Glomerular endothelial cell (primary cell): ENCODE data around the gene ESYT2. TPM values are rescaled to one million over a fixed set of nuclear protein-coding genes. Genes with fewer than 3 reads are reported as not detected.

Experiments used
- DNase-seq: peaks from one replicate; pipeline ENCODE4 v3.0.0-alpha.2; 2011; ENCODE audit warnings: low read depth, low spot score; ENCODE audit errors: extremely low read depth
- total RNA-seq: library from RNA; depleted of rRNA; stranded (reverse); fragments of >200 nt; gene quantifications from 2 replicates; pipeline ENCODE4 v1.2.3, GENCODE V29; 2015

Gene ESYT2
- total RNA-seq, 1 donor from 2014 or later, result 49.5 TPM

DNA sequence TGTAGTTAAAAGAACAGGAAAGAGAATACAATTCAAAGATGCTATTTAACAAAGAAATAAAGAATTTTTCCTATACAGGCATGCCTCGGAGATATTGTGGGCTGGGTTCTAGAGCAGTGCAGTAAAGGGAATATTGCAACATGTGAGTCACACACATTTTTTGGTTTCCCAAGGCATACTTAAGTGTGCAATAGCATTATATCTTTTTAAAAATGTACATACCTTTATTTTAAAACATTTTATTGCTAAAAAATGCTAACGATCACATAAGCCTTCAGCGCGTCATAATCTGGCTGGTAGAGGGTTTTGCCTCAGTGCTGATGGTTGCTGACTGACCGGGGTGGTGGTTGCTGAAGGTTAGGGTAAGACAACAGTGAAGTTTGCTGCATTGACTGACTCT lies 54.4 kb downstream of the ESYT2 start:
- no peak for DNase-seq

DNA sequence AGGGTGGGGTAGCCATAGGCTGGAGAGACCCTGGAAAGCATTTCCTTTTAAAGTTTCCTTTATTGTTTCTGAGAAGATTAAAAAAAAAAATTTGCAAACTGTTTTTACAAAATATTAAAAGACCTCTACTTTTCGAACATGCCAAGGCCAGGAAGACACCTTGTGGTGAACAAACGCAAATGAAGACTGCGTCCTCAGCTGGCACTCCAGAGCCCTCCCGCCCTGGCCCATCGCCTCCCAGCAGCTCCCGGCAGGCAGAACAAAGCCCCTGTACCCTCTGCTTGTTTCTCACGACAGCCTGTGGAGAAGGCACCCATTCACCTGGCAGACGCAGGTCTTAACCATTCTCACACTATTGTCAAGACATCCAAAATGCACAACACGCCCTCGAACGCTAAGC lies 56.4 kb downstream of the ESYT2 start:
- DNase-seq, result no peak

DNA sequence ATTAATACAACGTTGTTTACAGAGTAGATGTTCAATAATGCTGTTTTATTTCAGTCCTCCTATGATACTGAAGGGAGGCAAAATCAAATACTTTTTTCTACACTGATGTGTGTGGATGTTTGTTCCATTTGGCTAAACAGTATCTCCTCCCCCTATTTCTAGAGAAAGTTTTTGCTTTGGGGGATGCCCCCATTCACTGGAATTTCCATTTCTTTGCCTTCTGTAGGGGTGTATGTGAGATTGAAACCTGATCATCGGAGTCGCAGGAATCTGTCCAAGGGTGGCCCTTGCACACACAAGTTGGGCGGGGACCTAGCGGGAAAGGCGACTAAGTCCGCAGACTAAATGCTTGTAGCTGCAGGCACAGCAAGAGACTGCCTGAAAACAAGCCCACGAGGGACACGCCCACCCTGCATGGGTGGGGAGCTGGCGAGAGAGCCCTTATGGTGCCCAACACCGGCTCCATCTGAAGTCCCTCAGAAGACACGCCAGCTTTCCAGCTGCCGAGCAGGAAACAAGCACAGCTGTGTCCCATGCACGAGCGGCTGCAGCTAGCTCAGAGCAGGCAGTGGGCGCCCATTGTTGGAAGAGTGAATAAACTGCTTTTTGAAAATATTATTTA lies 58.0 kb downstream of the ESYT2 start:
- DNase-seq, result no peak

DNA sequence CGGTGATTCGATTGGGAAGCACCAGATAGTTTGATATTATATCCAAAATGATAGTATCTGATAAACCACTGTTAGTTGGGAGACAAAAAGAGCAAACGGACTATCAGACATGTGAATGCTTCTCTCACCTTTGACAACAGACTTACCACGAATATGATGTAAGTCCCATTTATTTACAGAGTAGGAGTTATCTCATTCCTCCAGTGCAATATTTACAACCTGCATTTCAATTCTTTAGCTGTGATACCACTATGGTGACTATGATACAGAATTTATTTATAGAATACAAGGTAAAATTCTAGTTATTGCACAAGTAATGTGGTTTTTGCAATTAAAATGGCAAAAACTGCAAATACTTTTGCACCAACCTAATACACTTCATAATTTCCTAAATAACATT lies 61.6 kb downstream of the ESYT2 start:
- no peak for DNase-seq

DNA sequence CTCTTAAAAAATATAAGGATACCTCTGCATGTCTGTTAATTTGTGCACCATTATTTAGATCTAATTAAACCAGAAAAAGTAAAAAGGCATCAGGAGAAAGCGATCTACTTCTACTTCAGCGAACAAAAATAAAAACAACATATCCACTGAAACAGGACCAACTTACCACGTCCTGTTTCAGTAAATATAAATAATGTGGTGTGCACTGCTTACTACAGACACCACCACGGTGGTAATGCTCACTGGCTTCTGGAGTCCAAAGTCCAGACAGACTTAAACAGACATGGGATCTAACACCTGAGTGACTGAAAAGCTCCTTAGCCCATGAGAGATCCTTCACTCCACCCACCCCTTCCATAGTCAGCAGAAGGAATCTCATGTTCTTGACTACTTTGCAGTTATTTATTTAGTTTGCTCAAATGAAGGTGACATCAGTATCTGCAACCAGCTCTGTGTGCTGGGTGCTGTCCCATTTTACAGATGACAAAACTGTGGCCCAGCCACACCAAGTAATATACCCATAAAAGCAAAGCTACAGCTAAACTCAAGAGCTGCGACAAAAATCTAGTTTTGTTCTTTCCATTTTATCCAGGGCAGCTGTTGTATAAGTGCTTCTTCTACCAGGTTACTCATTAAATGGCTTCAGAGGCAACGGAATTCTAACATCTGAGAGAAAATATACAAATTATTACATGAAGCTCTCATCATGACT lies 62.6 kb downstream of the ESYT2 start:
- DNase-seq, result no peak

DNA sequence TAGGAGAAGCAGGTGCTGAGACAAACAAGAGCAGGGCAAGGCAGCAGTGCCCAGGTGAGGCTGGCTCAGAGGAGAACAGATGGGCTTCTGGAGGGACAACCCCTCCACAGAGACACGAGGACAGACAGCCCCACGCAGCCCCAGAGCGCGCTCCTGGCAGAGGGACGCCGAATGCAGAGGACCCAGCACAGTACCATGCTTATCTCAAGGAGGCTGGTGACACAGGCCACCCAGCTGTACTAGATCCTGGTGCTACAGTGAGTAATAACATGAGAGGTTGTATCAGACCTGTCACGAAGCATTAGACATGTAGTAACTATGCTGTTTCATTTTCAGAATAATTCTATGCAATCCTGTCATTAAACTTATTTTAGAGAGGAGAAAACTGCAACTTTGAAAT lies 64.3 kb downstream of the ESYT2 start:
- DNase-seq, result no peak

DNA sequence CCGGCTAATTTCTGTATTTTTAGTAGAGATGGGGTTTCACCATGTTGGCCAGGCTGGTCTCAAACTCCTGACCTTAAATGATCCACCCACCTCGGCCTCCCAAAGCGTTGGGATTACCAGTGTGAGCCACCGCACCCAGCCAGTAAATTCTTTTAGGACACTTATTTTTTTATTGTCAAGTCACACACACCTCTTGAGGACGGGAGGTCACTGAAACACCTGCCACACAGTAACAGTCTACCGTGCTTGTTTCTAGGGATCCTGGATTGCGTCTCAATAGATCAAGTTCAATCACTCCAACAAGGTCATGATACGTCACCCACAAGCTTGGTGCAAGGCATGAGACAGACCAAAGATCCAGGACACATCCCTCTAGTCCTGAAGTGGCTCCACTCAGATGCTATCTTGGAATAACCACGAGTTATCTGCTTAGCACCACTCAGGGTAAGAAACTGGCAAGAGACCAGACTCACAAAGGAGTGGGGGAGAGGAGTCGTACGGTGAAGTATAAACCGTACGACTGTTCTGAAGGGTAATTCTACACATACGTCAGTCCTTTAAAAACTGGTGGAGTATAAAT lies 65.8 kb downstream of the ESYT2 start:
- no peak for DNase-seq

DNA sequence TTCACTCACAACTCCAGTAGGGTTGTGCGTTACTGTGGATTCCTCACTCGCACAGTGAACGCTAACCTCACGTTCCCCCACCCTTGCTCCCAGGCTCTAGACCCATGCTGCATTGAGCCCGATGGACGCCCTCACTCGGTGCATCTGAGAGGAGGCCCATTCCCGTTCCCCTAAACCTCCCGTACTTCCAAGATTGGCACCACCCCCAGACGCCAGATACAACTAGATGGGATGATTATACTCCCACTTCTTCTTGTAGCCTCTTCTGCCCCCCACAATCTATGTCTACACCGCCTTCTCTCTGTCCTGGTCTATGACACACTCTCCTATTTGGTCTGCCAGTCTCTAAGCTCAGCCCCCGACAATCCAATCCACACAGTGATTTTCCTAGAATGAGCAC lies 67.4 kb downstream of the ESYT2 start:
- no peak for DNase-seq

DNA sequence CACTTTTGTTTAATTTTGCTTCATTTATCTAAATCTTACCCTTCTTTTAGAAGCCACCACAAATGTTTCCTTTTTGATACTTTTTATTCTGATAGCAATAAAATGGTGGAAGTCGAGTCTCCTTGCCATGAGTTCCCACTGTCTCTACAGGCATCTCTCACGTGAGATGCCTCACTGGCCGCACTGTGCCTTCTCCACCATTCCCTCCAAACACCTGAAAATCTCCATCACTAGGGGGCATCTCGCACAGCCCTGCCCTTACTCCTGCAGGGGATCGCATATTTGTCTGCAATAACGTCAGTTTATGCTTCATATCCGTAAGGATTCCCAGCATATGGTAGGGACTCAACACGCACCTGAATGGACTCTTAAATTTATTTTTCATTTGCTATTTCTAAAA lies 68.4 kb downstream of the ESYT2 start:
- no peak for DNase-seq

DNA sequence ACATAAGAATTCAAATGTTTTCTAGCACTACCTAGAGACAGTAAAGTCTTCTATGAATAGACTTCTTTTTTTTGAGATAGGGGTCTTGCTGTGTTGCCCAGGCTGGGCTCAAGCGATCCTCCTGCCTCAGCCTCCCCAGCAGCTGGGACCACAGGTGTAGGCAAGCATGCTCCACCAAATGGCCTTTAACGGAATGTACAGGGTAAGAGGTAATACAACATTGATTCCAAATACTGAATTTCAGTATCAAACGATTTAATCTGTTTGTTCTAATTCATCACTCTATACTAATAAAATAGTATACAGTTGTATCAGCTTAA lies 68.9 kb downstream of the ESYT2 start:
- no peak for DNase-seq

DNA sequence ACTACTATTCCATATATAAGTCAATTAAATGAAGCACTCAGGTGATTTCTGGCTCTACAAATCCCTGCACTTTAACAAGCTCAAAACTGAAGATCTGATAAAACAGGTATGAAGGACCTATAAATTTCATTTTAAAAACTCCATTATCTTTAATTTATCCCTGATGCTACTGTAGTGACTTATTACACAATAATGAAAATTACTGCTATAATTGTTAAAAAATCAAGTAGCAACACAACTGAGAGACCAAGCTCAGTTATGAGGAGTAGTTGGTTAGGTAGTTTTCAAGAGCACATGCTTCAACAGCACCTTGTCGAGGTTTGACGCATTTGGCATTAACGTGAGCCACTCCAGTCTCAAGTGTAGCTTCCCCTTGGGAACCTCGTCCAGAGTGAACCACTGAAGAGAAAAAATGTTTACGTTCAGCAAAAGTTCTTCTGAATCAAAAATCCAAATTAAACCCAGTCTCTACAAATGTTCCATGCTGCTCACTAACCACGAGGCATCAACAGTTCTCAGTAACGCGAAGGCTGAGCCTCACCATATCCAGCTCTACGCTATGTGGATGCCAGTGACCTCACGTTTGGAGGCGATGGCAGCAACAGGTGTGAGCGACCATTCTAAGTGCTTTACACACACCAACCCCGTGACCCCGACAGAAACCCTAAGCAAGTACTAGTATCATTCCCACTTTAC lies 69.4 kb downstream of the ESYT2 start:
- DNase-seq, result no peak

DNA sequence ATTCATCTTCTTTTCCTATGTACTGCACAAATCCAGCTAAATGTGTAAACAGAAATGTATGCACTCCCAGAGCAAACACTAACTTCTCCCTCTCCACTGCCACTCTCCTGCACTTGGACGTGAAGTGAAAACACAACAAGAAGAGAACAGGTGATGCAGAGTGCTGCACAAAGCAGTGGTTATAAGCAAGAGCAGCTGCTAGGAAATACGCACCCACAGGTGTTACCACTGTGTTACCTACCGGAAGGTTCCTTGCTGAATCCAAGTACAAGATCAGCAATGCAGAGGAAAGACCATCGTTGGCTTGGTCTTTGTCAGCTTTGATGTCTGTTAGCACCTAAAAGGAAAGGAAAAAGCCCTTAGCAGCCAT lies 70.1 kb downstream of the ESYT2 start:
- no peak for DNase-seq

DNA sequence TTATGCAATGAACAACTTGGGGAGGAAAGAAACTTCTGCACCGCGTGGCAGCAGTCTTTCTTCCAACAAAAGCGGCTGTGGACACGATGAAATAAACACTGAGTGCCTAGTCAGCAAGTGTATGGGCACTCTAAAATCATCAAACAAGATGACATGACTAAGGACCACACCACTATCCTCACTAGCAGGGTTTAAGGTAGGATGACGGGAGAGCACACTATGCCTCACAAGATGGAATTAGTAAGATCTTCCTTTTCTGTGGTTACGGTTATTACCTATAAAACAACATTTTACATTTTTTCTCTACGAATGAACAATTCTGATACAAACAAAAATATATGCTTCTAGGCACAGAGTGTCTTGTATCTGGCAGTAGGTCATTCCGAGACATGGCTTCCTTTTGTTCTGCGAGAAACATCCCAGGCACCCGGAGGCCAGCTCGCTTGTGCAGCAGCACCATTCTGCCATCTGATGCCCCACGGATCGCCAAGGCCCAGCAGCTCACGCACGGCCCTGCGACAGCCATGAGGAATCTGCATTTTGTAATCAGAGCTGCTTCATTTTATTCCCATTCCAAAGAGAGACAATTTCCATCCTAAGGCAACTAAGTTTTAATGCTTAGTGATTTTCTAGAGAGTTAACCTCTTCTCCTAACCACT lies 70.6 kb downstream of the ESYT2 start:
- DNase-seq, result no peak

DNA sequence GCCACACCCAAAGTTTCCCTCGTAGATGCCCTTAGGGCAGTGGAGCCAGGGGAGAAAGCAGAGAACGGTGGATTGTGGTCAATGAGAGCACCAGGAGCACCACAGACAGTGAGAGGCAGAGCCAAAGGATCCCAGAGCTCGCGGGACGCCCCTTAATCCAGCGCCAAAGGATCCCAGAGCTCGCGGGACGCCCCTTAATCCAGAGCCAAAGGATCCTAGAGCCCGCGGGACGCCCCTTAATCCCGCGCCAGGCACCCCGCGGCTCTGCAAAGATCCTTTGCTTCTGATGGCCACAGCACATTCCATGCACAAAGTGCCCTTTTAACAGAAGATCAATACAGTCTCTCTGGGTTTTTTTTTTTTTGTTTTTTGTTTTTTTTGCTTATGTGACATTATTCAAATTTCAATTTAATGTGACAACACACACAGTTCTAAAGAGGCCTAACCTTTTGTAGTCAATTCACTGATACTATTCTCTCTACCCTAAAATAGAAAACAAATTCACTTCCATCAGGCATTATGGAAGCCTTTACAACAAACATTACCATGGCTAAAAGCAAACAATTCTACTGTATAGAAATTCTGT lies 71.8 kb downstream of the ESYT2 start:
- DNase-seq, result no peak

DNA sequence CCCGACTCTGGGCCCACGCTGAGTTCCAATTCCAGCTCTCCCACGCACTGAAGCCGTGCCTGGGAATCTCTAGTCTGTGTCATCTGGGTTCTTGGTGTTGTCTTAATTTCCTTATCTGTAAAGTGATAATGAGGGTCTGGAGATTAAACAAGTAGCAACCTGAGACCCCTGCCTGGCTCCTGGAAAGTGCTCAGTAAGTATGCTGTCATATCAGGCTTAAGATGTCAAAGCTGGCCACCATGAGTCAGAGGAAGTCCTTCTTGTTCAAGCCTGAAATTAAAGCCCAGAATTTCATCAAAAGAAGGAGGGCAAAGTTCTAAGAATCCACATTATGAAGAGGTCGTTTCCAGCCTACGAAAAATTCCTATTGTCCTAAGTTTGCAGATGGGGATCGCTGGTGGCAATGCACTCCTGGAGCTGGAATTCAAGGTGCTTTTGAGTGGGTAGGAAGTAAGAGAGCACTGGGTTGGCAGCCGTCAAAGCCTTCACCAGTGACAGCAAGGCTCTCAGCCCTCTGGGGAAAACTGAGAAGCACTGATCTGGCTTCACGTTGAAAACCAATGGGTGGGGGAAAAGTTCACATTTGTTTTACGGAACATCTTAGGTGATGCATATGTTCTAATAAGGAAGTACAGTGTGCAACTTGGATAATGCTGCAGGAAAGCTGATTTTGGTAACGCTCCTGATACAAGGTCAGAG lies 74.4 kb downstream of the ESYT2 start:
- DNase-seq, result no peak

DNA sequence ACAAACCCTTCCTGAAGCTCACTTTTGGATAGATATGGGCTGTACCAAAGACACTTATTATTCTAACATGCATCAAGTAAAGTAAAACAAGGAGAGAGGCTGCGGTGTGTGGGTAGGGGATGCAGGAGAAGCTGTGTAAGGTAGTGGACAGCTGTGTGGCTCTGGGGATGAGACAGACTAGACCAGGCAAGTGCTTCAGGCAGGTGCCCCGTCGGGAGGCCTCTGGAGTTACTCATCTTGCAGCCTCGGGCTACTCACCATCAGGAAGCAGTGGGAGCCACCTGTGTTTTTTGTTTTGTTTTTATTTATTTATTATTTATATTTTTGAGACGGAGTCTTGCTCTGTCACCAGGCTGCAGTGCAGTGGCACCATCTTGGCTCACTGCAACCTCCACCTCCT lies 75.4 kb downstream of the ESYT2 start:
- DNase-seq, result no peak

DNA sequence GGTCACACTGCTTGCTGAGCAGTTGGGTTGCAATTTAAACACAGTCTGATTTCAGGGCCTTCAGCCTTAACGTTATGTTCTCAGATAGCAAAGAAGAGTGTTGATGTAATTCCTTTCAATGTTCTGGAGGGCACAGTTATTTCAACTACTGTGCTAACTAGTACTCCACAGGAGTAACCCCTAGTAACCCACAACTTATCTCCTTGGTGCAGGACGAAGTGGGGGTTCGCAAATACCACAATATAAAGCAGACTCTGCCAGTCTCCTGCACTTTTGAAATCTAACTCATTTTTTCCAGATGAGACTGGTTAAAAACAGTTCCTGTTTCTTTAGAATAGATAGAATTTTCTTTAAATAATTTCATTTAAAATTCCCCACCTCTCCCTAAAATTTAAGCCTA lies 77.6 kb downstream of the ESYT2 start:
- DNase-seq, result no peak

DNA sequence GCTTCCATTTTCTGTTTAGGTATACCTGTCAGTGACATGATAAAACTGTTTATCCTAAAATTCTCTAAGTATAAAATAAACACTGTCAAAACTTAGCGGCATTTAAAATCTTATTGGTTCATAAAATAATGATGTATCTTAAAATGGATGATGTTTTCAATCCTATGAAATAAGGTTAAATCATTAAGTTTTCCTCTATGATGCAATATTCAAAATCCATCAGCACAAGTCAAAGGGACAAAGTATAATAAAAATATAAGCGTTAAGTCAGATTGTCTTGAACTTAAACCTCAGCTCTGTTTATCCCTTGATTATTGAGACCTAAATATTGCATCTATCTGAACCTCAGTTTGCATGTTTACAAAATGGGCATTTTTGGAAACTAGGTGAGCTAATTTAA lies 78.1 kb downstream of the ESYT2 start:
- DNase-seq, result no peak

DNA sequence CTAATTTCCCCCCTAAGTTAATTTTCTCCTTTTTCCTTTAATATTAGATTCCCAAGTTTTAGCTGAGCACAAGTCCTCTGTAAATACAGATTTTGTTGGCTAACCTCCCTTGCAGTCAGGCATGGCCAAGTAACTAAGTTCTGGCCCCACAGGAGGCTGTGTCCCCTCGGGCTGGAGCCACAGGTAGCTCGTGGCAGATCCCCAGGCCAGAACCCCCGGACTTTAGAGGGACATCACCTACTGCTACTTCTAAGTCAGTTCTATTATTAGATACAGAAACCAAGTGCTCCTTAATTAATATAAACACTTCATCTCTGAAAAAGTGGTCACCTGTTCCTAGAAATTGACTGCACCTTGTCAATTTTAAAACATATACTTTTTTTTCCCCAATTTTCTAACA lies 78.6 kb downstream of the ESYT2 start:
- DNase-seq, result no peak

DNA sequence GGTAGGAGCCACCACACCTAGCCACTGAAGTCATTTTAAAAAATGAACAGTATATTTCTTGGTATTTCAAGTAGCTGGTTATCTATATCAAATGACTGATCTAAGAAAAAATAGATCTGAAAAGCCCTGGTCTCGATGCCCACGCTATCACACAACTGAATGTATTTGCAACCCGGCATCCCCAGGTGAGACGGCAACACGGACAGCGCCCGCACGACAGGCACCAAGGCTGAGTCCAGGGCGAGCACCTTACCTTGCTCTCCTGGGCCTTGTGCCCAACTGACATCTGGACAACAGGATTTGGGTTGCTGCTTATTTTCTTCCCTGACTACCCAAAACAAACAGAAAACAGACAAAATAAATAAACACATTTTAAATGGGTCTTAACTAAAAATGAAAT lies 79.9 kb downstream of the ESYT2 start:
- DNase-seq, result no peak

DNA sequence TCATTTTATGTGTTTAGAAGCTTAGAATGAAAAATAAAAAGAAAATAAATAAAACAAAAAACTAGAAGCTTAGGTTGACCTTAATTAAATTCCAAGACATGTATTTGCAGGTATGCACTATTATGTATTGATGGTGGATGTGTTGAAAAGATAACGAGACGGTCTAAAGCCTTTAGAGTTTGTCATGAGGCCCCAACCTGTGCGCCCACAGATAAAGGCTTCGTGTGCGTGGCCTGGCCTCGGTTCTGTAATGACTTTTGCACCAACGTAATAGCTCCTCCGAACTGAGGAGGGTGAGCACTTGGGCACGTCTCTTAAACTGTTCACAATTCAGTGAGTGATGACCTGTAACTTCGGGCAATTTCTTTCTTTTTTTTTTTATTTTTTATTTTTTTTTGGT lies 81.0 kb downstream of the ESYT2 start:
- no peak for DNase-seq
